Trophoblast cell (in vitro differentiated cells and primary cell): ENCODE results near the gene INPPL1.

Experiments used
- DNase-seq, 2 donors: peaks; one replicate each; pipeline ENCODE4 v3.0.0-alpha.2; 2016
- H2AFZ ChIP-seq: 2 replicates; pipeline ENCODE4 v1.6.1; 2013; ENCODE audit warnings: low read length, moderate library complexity, mild to moderate bottlenecking; ENCODE audit not compliant: insufficient read depth, poor library complexity
- H2AK5ac ChIP-seq: 2 replicates; pipeline ENCODE4 v1.6.1; 2013; ENCODE audit warnings: mild to moderate bottlenecking, low read length
- H2BK120ac ChIP-seq: 2 replicates; pipeline ENCODE4 v1.6.1; 2013; ENCODE audit warnings: low read length, mild to moderate bottlenecking, moderate library complexity; ENCODE audit not compliant: insufficient read depth, poor library complexity
- H2BK12ac ChIP-seq: 2 replicates; pipeline ENCODE4 v1.6.1; 2013; ENCODE audit warnings: mild to moderate bottlenecking, low read length, moderate library complexity
- H2BK5ac ChIP-seq: 2 replicates; pipeline ENCODE4 v1.6.1; 2013; ENCODE audit warnings: low read length, low read depth, moderate library complexity, mild to moderate bottlenecking; ENCODE audit not compliant: poor library complexity
- H3K14ac ChIP-seq: 2 replicates; pipeline ENCODE4 v1.6.1; 2013; ENCODE audit warnings: mild to moderate bottlenecking, low read length
- H3K18ac ChIP-seq: 2 replicates; pipeline ENCODE4 v1.6.1; 2013; ENCODE audit warnings: mild to moderate bottlenecking, low read length
- H3K23ac ChIP-seq: 2 replicates; pipeline ENCODE4 v1.6.1; 2013; ENCODE audit warnings: low read length
- H3K27ac ChIP-seq: 2 replicates; pipeline ENCODE4 v1.5.1; 2013; ENCODE audit warnings: low read depth, mild to moderate bottlenecking, inconsistent platforms, low read length, moderate library complexity
- H3K27me3 ChIP-seq: 2 replicates; pipeline ENCODE4 v1.6.1; 2013; ENCODE audit warnings: inconsistent platforms, mild to moderate bottlenecking, low read length, moderate library complexity; ENCODE audit not compliant: insufficient read depth
- H3K36me3 ChIP-seq, 2 experiments: 1 replicate in 1 of 2; 2 replicates in 1 of 2; pipeline ENCODE4 v1.6.1; 2013; ENCODE audit warnings: low read length in 2 of 2, mild to moderate bottlenecking in 2 of 2, moderate library complexity in 1 of 2; ENCODE audit not compliant: insufficient read depth in 2 of 2, control insufficient read depth in 1 of 2
- H3K4ac ChIP-seq: 2 replicates; pipeline ENCODE4 v1.6.1; 2013; ENCODE audit warnings: low read depth, mild to moderate bottlenecking, low read length, moderate library complexity
- H3K4me1 ChIP-seq, 2 experiments: 1 replicate in 1 of 2; 2 replicates in 1 of 2; pipeline ENCODE4 v1.6.1; 2013; ENCODE audit warnings: low read length in 2 of 2, mild to moderate bottlenecking in 2 of 2, moderate library complexity in 1 of 2; ENCODE audit not compliant: insufficient read depth in 2 of 2, control insufficient read depth in 1 of 2
- H3K4me2 ChIP-seq: 2 replicates; pipeline ENCODE4 v1.6.1; 2013; ENCODE audit warnings: inconsistent platforms, mild to moderate bottlenecking, low read length, moderate library complexity
- H3K4me3 ChIP-seq: 2 replicates; pipeline ENCODE4 v1.5.1; 2013; ENCODE audit warnings: mild to moderate bottlenecking, low read depth, low read length, inconsistent platforms
- H3K79me1 ChIP-seq: one replicate; pipeline ENCODE4 v1.6.1; 2013; ENCODE audit warnings: low read length
- H3K79me2 ChIP-seq: 2 replicates; pipeline ENCODE4 v1.6.1; 2013; ENCODE audit warnings: low read length, mild to moderate bottlenecking; ENCODE audit not compliant: control insufficient read depth, insufficient read depth, poor library complexity
- H3K9ac ChIP-seq: 2 replicates; pipeline ENCODE4 v1.6.1; 2013; ENCODE audit warnings: mild to moderate bottlenecking, low read length
- H3K9me3 ChIP-seq: 2 replicates; pipeline ENCODE4 v1.6.1; 2013; ENCODE audit warnings: low read depth, mild to moderate bottlenecking, control low read depth, inconsistent platforms, low read length; ENCODE audit not compliant: insufficient read depth
- H4K12ac ChIP-seq: 2 replicates; pipeline ENCODE4 v1.6.1; 2013; ENCODE audit warnings: low read depth, mild to moderate bottlenecking, low read length, moderate library complexity
- H4K8ac ChIP-seq: 2 replicates; pipeline ENCODE4 v1.6.1; 2013; ENCODE audit warnings: low read depth, mild to moderate bottlenecking, low read length, moderate library complexity
- H4K91ac ChIP-seq: one replicate; pipeline ENCODE4 v1.6.1; 2013; ENCODE audit warnings: low read depth, mild to moderate bottlenecking, low read length, moderate library complexity
- WGBS: extraction: QIAGEN DNeasy Blood & Tissue Kit; methylation state at CpG from one replicate; pipeline ENCODE4 v1.1.7; 2013; ENCODE audit warnings: missing lambda C conversion rate; ENCODE audit not compliant: insufficient read length, insufficient coverage; ENCODE audit errors: extremely low coverage; 5-methylcytosine and 5-hydroxymethylcytosine counted together

The INPPL1 gene

GRCh38 chr11:72254299-72254993, 29.9 kb downstream of the INPPL1 start:
- no CpG with 5 or more reads among the region's 5 CpGs for WGBS
- no peak overlapping the region for H3K9ac ChIP-seq
- no peak overlapping the region for H3K18ac ChIP-seq
- H2AFZ ChIP-seq, result no peak overlapping the region
- no peak overlapping the region for H3K4me3 ChIP-seq
- no peak overlapping the region for H3K14ac ChIP-seq
- no peak overlapping the region for H2AK5ac ChIP-seq
- no peak overlapping the region for H3K4me2 ChIP-seq
- no peak overlapping the region for H2BK120ac ChIP-seq
- no peaks in the 10 kb centered on the region for H3K79me1 ChIP-seq
- H3K79me2 ChIP-seq, result no peaks in the 10 kb centered on the region
- no peaks in the 10 kb centered on the region for H3K27me3 ChIP-seq
- no peak overlapping the region for H3K23ac ChIP-seq
- DNase-seq, result no peak
- H3K4ac ChIP-seq, result no peak overlapping the region
- H3K27ac ChIP-seq, result no peak overlapping the region
- peaks cover 3% of the 10 kb centered on the region for H3K9me3 ChIP-seq
- H4K91ac ChIP-seq, result no peak overlapping the region
- no peak overlapping the region for H4K12ac ChIP-seq
- H2BK12ac ChIP-seq, result no peak overlapping the region
- no peak overlapping the region for H2BK5ac ChIP-seq
- no peaks in the 10 kb centered on the region for H3K36me3 ChIP-seq
- peaks cover 6% of the 10 kb centered on the region in 2 experiments for H3K4me1 ChIP-seq
- H4K8ac ChIP-seq, result no peak overlapping the region

DNA sequence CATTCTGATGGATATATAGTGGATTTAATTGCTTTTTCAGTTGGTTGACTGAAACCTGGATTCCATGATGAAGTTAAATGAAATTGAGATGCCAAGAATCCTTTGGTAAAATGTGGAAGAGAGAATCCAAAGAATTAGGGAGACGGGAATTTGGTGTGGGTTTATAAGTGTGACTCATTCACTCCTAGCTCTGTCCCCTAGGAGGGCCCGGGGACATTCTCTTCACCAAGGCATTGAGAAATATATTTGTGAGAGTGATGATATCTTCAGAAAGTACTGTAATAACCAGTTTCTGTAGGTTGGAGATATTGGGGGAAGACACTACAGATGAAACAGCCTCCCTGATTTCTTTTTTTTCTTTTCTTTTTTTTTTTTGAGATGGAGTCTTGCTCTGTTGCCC, 33.0 kb downstream of the INPPL1 start:
- no peak overlapping the region for H2AFZ ChIP-seq
- H3K9ac ChIP-seq, result no peak overlapping the region
- no peak overlapping the region for H4K91ac ChIP-seq
- H3K23ac ChIP-seq, result no peak overlapping the region
- H3K4me3 ChIP-seq, result no peak overlapping the region
- no peak overlapping the region for H3K18ac ChIP-seq
- H2BK12ac ChIP-seq, result no peak overlapping the region
- H3K4ac ChIP-seq, result no peak overlapping the region
- H3K14ac ChIP-seq, result no peak overlapping the region
- no peaks in the 10 kb centered on the region for H3K79me1 ChIP-seq
- H3K9me3 ChIP-seq, result no peaks in the 10 kb centered on the region
- no CpG with 5 or more reads among the region's 2 CpGs for WGBS
- H4K8ac ChIP-seq, result no peak overlapping the region
- no peaks in the 10 kb centered on the region for H3K36me3 ChIP-seq
- H3K27me3 ChIP-seq, result no peaks in the 10 kb centered on the region
- H3K4me2 ChIP-seq, result no peak overlapping the region
- H2BK120ac ChIP-seq, result no peak overlapping the region
- H3K4me1 ChIP-seq, result peaks cover 6% of the 10 kb centered on the region in 2 experiments
- no peak overlapping the region for H2AK5ac ChIP-seq
- H4K12ac ChIP-seq, result no peak overlapping the region
- DNase-seq, result peak; percentile 34 to 48
- H2BK5ac ChIP-seq, result no peak overlapping the region
- H3K79me2 ChIP-seq, result no peaks in the 10 kb centered on the region
- H3K27ac ChIP-seq, result no peak overlapping the region

DNA sequence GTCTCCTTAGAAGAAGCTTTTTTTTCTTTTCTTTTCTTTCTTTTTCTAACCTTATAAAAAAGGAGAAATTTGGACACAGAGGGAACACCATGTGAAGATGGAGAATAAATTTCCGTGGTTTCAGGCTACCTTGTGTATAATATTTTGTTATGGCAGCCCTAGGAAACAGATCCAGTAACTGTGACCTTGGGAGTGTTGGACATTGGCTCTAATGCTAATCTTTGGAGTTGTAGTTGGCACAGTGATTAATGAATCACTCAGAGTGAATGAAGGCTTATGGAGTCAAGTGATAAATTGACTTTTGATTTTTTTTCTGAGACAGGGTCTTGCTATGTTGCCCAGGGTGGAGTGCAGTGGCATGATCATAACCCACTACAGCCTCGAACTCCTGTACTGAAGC, 34.9 kb downstream of the INPPL1 start:
- H3K4me3 ChIP-seq, result no peak overlapping the region
- no CpG with 5 or more reads among the region's 2 CpGs for WGBS
- H4K8ac ChIP-seq, result no peak overlapping the region
- no peaks in the 10 kb centered on the region for H3K36me3 ChIP-seq
- no peak overlapping the region for H2AK5ac ChIP-seq
- H4K91ac ChIP-seq, result no peak overlapping the region
- no peak overlapping the region for H3K27ac ChIP-seq
- H3K27me3 ChIP-seq, result no peaks in the 10 kb centered on the region
- H2BK120ac ChIP-seq, result no peak overlapping the region
- H4K12ac ChIP-seq, result no peak overlapping the region
- H2BK5ac ChIP-seq, result no peak overlapping the region
- no peak overlapping the region for H3K18ac ChIP-seq
- H3K23ac ChIP-seq, result no peak overlapping the region
- H3K4me1 ChIP-seq, result peaks cover 6% of the 10 kb centered on the region in 2 experiments
- no peak overlapping the region for H2AFZ ChIP-seq
- H2BK12ac ChIP-seq, result no peak overlapping the region
- no peaks in the 10 kb centered on the region for H3K79me1 ChIP-seq
- no peaks in the 10 kb centered on the region for H3K9me3 ChIP-seq
- H3K9ac ChIP-seq, result no peak overlapping the region
- DNase-seq, result no peak
- H3K14ac ChIP-seq, result no peak overlapping the region
- no peaks in the 10 kb centered on the region for H3K79me2 ChIP-seq
- no peak overlapping the region for H3K4me2 ChIP-seq
- H3K4ac ChIP-seq, result no peak overlapping the region

DNA sequence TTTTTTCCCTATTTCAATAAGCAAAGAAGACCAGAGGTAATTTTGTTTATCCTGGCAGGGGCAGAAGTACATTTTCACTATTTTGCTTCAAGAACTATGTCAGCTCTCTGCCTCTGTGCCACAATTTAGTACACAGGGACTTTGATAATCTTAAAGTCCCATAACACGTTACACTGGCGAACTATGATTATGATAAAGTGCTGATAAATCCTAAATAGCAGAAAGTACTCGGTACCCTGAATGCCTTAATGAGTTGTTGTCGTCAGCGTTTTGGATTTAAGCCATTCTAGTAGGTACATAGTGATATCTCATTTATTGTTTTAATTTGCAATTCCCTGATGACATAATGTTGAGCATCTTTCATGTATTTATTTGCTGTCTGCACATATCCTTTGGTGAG, 36.0 kb downstream of the INPPL1 start:
- DNase-seq, result no peak
- H2AK5ac ChIP-seq, result no peak overlapping the region
- no peaks in the 10 kb centered on the region for H3K9me3 ChIP-seq
- H3K4me3 ChIP-seq, result no peak overlapping the region
- H3K23ac ChIP-seq, result no peak overlapping the region
- WGBS, result no CpG with 5 or more reads among the region's 5 CpGs
- H3K4me2 ChIP-seq, result no peak overlapping the region
- peaks cover 6% of the 10 kb centered on the region in 2 experiments for H3K4me1 ChIP-seq
- no peak overlapping the region for H4K8ac ChIP-seq
- no peak overlapping the region for H3K9ac ChIP-seq
- H3K4ac ChIP-seq, result no peak overlapping the region
- no peak overlapping the region for H3K14ac ChIP-seq
- no peak overlapping the region for H3K27ac ChIP-seq
- no peak overlapping the region for H2BK12ac ChIP-seq
- H3K27me3 ChIP-seq, result no peaks in the 10 kb centered on the region
- H3K18ac ChIP-seq, result no peak overlapping the region
- H3K79me2 ChIP-seq, result no peaks in the 10 kb centered on the region
- no peak overlapping the region for H4K12ac ChIP-seq
- no peak overlapping the region for H4K91ac ChIP-seq
- no peak overlapping the region for H2BK5ac ChIP-seq
- no peaks in the 10 kb centered on the region for H3K36me3 ChIP-seq
- H2AFZ ChIP-seq, result no peak overlapping the region
- H2BK120ac ChIP-seq, result no peak overlapping the region
- H3K79me1 ChIP-seq, result no peaks in the 10 kb centered on the region
